ENCODE data around the gene PIEZO2.
"Not testable (repeated sequence)": the region's sequence is repeated elsewhere in the genome, so short reads cannot be mapped to it uniquely, and the experiment has no call there.

PIEZO2 gene

DNA sequence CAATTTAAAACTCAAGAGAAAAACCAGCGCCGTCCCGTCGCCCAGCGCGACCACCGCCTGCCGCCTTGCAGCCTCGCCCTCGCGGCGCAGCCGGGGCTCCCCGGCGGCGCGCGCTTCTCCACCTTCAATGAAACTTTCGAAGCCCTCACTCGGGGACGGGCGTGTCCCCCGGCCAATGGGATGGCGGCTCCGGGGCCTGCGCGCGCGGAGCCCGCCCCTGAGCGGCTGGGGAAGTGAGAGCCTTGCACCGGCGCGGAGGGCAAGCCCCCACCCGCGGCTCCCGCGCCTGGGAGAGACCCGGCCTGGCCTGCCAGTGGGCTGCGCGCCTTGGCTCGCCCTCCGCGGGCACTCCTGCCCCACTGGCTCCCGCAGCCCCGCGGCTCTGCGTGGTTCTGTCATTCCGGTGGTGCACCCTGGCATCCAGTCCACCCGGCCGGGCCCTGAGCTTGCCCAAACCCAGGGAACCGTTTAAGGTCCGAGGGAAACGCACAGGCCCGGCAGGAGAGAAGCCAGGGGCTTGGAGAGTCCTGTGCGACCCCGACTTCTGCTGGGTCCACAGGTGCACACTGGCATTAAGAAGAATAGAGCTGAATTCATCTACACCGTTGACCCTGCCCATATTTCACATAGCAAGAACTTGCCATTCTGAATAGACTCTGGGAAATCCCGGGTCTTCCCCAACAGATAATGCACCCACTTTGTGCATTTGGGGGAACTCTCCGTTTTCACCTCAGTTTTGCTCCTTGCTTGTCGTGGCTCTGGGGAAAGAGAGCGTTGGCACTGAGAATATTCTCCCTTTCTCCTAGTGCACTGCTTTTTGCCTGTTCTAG is at the start of gene PIEZO2:
PIEZO2 (minus strand) TSS at position 129 of the 830 bp plus-strand sequence. CDS start 981 bp downstream, outside the sequence.
- TF ChIP-seq CTCF (conservative IDR thresholded peaks at IDR 0.05) (no peak), ZFX (IDR thresholded peaks at IDR 0.05) (no peak)
- H3K27ac ChIP-seq = no peak within 1 kb of the TSS

- H3K27ac ChIP-seq = no peak overlapping the region
- TF ChIP-seq ZFX (IDR thresholded peaks at IDR 0.05) (no peak), CTCF (conservative IDR thresholded peaks at IDR 0.05) (no peak)
These were observed 34.3 kb upstream of the PIEZO2 start for GRCh38 chr18:11183637-11184036.

DNA sequence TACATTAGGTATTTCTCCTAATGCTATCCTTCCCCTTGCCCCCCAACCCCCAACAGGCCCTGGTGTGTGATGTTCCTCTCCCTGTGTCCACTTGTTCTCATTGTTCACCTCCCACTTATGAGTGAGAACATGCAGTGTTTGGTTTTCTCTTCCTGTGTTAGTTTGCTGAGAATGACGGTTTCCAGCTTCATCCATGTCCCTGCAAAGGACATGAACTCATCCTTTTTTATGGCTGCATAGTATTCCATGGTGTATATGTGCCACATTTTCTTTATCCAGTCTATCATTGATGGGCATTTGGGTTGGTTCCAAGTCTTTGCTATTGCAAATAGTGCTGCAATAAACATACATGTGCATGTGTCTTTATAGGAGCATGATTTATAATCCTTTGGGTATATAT is 32.3 kb upstream of the PIEZO2 start:
- not testable (repeated sequence) for H3K27ac ChIP-seq

DNA sequence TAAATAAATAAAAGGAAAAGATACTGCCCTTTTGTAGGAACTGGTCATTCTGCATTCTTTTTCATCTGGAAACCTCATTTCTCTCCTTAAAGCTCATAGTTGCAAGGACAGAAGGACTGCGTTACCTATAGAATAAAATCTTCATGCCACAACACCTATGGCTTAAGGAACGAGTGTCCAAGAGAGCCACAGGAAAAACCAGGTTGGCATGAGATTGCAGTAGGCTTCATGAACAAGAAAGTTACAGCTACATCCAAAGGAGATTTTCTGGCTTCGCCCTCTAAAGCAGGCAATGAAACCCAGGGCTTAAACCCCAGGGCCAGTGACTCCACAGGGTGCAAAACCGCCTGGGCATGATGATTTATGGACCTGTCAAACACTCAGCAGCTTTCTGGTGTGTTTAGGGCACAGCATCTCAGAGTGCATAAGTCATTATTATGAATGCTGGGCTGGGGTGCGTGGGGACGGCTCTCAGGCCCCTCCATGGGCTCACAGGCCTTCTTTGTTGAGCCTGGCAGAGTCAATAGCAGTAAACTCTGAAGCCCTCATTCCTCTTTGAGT is 30.7 kb upstream of the PIEZO2 start:
- H3K27ac ChIP-seq = no peak overlapping the region
- TF ChIP-seq CTCF (conservative IDR thresholded peaks at IDR 0.05) (no peak), ZFX (IDR thresholded peaks at IDR 0.05) (no peak)

GRCh38 chr18:11178951-11179549 is 29.7 kb upstream of the PIEZO2 start:
- no peak overlapping the region for H3K27ac ChIP-seq
- no peak for TF ChIP-seq CTCF (conservative IDR thresholded peaks at IDR 0.05)
- no peak for TF ChIP-seq ZFX (IDR thresholded peaks at IDR 0.05)

DNA sequence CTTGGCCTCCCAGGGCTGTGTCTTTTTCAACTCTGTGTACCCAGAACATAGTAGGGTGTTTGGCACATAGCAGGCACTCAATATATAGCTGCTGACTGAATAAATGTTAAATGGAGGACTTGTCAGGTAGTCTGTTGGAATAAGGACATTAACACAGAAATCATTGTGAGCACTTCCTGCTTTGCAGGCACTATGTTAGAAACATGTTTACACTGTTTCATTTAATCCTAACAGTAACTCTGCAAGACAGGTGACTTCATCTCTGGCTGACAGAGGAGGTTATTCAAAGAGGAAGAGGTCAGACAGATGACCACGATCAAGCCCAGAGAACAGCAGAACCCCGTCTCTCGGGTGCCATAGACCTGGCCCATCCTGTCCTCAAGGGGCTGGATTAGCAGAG is 28.0 kb upstream of the PIEZO2 start:
- no peak overlapping the region for H3K27ac ChIP-seq
- TF ChIP-seq ZFX (IDR thresholded peaks at IDR 0.05) = no peak
- TF ChIP-seq CTCF (conservative IDR thresholded peaks at IDR 0.05) = no peak

- TF ChIP-seq CTCF (conservative IDR thresholded peaks at IDR 0.05) (no peak), ZFX (IDR thresholded peaks at IDR 0.05) (no peak)
- H3K27ac ChIP-seq = no peak overlapping the region
These were observed 27.1 kb upstream of the PIEZO2 start for GRCh38 chr18:11176481-11176881.

All from C4-2B (cell line).